ENCODE data around the gene HOXC5. TPM values are rescaled to one million over a fixed set of nuclear protein-coding genes. Genes with fewer than 3 reads are reported as not detected.

HOXC5 gene
- total RNA-seq, 6 experiments from 2014 or later: not detected

DNA sequence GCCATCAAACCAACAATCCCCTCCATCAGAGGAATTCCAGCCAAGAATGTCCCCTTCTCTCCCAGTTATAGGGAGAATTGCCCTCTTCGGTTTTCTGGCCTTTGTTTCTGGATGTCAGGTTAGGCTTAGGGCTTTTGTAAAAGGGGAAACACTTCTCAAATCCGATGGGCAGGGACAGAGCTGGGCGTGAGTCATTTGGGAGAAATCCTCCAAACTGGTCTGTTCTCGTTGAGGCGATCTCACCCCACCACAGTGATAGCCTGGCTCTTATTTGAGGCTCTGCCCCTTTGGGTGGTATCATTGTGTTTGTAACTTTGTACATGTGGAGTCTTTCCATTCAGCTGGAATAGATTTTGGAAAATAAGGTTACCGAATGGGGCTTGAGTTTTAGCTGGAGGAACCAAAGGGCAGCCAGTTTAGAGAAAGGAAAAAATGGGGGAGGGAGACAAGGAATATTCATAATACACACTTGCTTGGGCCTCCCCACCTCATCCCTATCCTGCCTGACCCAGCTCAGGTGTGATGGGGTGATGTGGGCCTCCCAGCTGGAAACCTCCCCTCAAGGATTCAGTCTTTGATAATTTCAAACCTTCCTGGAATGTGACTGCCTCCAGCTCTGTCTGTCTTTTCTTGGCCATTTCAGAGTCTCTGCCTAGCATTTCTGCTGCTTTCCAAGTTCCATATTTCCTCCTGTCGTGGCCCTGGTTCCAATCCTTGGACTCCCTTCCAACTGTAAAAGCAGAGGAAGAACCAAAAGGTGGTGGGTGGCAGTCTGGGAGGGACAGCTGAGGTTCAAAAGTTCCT lies 28.3 kb downstream of the HOXC5 start:
- no peak for DNase-seq
- no peaks in the 10 kb centered on the region for H3K9me3 ChIP-seq
- H3K4me1 ChIP-seq: no peaks in the 10 kb centered on the region
- no peak overlapping the region for H3K4me3 ChIP-seq
- no peak for ATAC-seq
- WGBS (ENCODE audit: insufficient coverage, low coverage, low lambda C conversion rate, missing lambda C conversion rate): 26% methylated on average over 7 of the region's 7 CpGs
- H3K27me3 ChIP-seq: no peaks in the 10 kb centered on the region
- no peaks in the 10 kb centered on the region for H3K36me3 ChIP-seq
- no peak overlapping the region for H3K27ac ChIP-seq
- no peak for TF ChIP-seq POLR2A (IDR thresholded peaks at IDR 0.05)
- no peak for TF ChIP-seq CTCF (IDR thresholded peaks at IDR 0.05)
- intact Hi-C loops (cut with DNase I): no loop called here

DNA sequence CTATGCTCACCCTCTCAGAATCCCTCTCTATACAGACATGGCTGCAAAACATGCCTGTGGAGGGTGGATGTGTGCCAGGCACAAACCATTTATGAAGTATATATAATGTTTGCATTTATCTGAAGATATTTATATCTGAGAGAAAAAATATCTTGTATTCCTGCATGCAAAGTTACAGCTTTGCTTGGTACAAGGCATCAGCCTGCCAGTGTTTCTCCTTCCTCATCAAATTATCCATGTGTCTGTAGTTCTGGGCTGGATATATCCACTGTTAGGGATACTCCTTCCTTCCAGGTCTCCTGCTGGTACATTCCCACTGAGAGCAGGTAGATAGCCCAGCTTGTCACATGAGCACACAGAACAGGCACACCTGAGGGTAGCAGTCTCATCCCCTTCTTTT lies 32.8 kb downstream of the HOXC5 start:
- H3K36me3 ChIP-seq: no peaks in the 10 kb centered on the region
- intact Hi-C loops (cut with DNase I): no loop called here
- no peak overlapping the region for H3K4me3 ChIP-seq
- DNase-seq: no peak
- no peaks in the 10 kb centered on the region for H3K4me1 ChIP-seq
- H3K9me3 ChIP-seq: no peaks in the 10 kb centered on the region
- H3K27me3 ChIP-seq: no peaks in the 10 kb centered on the region
- H3K27ac ChIP-seq: no peak overlapping the region
- no peak for ATAC-seq
- TF ChIP-seq CTCF (IDR thresholded peaks at IDR 0.05) (no peak), POLR2A (IDR thresholded peaks at IDR 0.05) (no peak)

DNA sequence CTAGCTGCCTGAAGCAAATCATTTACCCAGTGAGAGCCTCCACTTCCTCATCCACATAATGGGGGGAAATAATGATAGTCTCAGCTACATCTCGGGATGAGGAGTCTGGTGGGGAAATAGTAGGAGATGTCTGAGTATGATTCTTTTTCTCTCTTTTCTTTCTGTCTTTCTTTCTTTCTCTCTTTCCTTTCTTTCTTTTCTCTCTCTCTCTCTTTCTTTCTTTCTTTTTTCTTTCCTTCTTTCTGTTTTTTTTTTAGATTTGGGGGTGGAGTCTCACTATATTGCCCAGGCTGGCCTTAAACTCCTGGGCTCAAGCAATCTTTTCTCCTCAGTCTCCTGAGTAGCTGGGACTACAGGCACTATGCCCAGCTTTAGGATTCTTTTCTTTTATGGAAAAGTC lies 33.6 kb downstream of the HOXC5 start:
- intact Hi-C loops (cut with DNase I): no loop called here
- WGBS (ENCODE audit: insufficient coverage, low coverage, low lambda C conversion rate, missing lambda C conversion rate): 36% methylated on average over 1 of the region's 1 CpG
- Histone ChIP-seq H3K4me3 (no peak overlapping the region), H3K27me3 (no peaks in the 10 kb centered on the region), H3K4me1 (no peaks in the 10 kb centered on the region), H3K9me3 (no peaks in the 10 kb centered on the region), H3K36me3 (no peaks in the 10 kb centered on the region), H3K27ac (no peak overlapping the region)
- DNase-seq (no peak), ATAC-seq (no peak)
- TF ChIP-seq CTCF (IDR thresholded peaks at IDR 0.05) (no peak), POLR2A (IDR thresholded peaks at IDR 0.05) (no peak)

DNA sequence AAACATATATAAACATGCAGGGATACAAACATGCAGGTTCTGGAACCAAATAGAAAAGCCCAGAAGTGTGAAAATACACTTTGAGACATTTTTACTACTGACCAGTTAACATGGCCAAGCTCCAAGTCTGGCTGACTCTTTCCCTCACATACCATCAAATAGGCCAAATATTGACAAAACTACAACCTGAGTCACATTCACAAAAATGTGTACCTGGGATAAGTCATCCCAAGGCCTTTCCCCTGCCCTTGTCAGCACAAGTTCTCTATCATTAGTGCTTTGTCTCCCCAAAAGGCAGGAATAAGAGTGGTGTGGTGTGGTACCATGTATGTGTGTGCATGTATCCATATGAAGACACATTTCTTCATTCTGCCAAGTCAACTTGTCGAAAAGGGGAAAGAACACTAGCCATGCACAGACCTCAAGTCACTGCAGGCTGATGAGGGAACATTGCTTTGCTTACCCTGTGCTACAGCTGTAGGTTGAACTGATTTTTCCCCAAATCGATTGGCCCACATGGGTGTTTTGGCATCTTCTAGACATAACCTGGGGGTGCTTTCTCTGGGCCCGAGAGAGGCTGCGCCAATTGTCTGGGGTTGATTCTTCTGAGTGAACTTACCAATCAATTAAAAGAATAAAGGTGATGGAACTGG lies 35.7 kb downstream of the HOXC5 start:
- TF ChIP-seq POLR2A (IDR thresholded peaks at IDR 0.05): no peak
- TF ChIP-seq CTCF (IDR thresholded peaks at IDR 0.05): no peak
- Histone ChIP-seq H3K36me3 (no peaks in the 10 kb centered on the region), H3K4me3 (no peak overlapping the region), H3K27ac (no peak overlapping the region), H3K27me3 (no peaks in the 10 kb centered on the region), H3K4me1 (no peaks in the 10 kb centered on the region), H3K9me3 (no peaks in the 10 kb centered on the region)
- intact Hi-C loops (cut with DNase I): no loop called here
- ATAC-seq: peak in 1 of 4 donors; percentile 37
- 77% methylated on average over 3 of the region's 4 CpGs for WGBS (ENCODE audit: insufficient coverage, low coverage, low lambda C conversion rate, missing lambda C conversion rate)
- no peak for DNase-seq
